PC-3 (cell line): ENCODE results near the gene TIMM29.

Experiments
- EZH2 ChIP-seq: fragments of 300-600 bp; sonication (generic); IDR thresholded peaks from one replicate; pipeline ENCODE4 v1.6.1; 2017; ENCODE audit warnings: antibody characterized with exemption, mild to moderate bottlenecking, low read length; ENCODE audit not compliant: unreplicated experiment
- TF ChIP-seq, protein P1 (sequence below): fragments of 300-600 bp; sonication (generic); conservative IDR thresholded peaks from 2 replicates; pipeline ENCODE4 v1.5.1; 2017; ENCODE audit warnings: antibody characterized with exemption, low read depth, mild to moderate bottlenecking, low read length

DNA sequence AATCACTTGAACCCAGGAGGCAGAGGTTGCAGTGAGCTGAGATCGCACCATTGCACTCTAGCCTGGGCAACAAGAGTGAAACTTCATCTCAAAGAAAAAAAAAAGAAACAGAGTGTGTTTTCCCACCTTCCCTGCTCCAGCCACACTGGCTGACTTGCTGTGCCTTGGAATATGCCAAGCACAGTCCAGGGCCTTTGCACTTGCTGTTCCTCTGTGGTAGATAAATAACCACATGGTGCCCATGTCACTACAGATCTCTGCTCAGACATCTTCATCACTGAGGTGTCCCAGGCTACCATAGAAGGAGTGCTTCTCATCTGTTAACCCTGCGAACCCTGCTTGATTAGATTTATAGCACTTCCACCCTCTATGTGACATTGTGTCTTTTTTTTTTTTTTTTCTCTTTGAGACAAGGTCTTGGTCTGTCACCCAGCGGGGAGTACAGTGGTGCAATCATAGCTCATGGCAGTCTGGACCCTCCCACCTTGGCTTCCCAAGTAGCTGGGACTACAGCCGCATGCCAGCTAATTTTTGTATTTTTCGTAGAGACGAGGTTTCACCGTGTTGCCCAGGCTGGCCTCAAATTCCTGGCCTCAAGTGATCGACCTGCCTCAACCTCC lies 42.6 kb downstream of the TIMM29 start:
- TF ChIP-seq, protein P1, sequence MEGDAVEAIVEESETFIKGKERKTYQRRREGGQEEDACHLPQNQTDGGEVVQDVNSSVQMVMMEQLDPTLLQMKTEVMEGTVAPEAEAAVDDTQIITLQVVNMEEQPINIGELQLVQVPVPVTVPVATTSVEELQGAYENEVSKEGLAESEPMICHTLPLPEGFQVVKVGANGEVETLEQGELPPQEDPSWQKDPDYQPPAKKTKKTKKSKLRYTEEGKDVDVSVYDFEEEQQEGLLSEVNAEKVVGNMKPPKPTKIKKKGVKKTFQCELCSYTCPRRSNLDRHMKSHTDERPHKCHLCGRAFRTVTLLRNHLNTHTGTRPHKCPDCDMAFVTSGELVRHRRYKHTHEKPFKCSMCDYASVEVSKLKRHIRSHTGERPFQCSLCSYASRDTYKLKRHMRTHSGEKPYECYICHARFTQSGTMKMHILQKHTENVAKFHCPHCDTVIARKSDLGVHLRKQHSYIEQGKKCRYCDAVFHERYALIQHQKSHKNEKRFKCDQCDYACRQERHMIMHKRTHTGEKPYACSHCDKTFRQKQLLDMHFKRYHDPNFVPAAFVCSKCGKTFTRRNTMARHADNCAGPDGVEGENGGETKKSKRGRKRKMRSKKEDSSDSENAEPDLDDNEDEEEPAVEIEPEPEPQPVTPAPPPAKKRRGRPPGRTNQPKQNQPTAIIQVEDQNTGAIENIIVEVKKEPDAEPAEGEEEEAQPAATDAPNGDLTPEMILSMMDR, result no peak
- no peak for TF ChIP-seq EZH2
